ENCODE data around the gene GADD45A. TPM values are rescaled to one million over a fixed set of nuclear protein-coding genes. Genes with fewer than 3 reads are reported as not detected.

Gene GADD45A
- total and polyA plus RNA-seq, 9 of the 15 experiments (the other 6 are each of a cell fraction or from before 2014, with no cell fraction given): 21.3 to 156 (median 62.1) TPM

GRCh38 chr1:67684526-67685066 is 405 bp upstream of the GADD45A start:
- H3K27ac ChIP-seq (ENCODE audit: extremely low read depth, low read depth, low read length): peak overlapping the region; percentile 87
- peak overlapping the region; percentile 86 for H3K4me2 ChIP-seq (ENCODE audit: insufficient read depth, low read length)
- ATAC-seq (no peak), DNase-seq (ENCODE audit: extremely low read depth in 1 of 4, low spot score in 3 of 4) (no peak), FAIRE-seq (no peak)
- peaks cover 52% of the 10 kb centered on the region for H3K79me2 ChIP-seq (ENCODE audit: control insufficient read depth, insufficient read depth, low read length)
- ChIA-PET POLR2A (interaction anchor here (0.7 to 6.3 kb wide), 42 partner anchors 8 to 255 kb away, joined by 3 to 62 read pairs (median 4); partner anchors contain the start of gene SERBP1), CTCF (ENCODE audit: low intra/inter-chr PET ratio) (no interaction called here)
- in situ Hi-C loops (cut with MboI): no loop called here
- H3K9me3 ChIP-seq (replicated peaks; ENCODE audit: control insufficient read depth, insufficient read depth, low read depth, low read length): no peaks in the 10 kb centered on the region
- H3K36me3 ChIP-seq (ENCODE audit: control insufficient read depth, insufficient read depth, low read length): peaks cover 35% of the 10 kb centered on the region
- WGBS (ENCODE audit: insufficient coverage, low coverage, missing lambda C conversion rate): 0% methylated on average over 20 of the region's 20 CpGs
- TSS peak; percentile 89 for BruUV-seq (replicated peaks)
- peak overlapping the region; percentile 79 to 90; a peak in 3 of 4 replicates for H3K9ac ChIP-seq (ENCODE audit: insufficient read depth in 1 of 2, low read depth in 2 of 2, low read length in 2 of 2)
- H3K9me1 ChIP-seq (ENCODE audit: control insufficient read depth, insufficient read depth, low read length): no peaks in the 10 kb centered on the region
- intact Hi-C loops (cut with micrococcal nuclease): loop anchor here (1.0 to 10.0 kb wide), 4 partner anchors 38 to 752 kb away; partner anchors contain the start of gene SERBP1
- peak overlapping the region; percentile 82 for H2AFZ ChIP-seq (ENCODE audit: low read depth, low read length)
- H4K20me1 ChIP-seq (replicated peaks; ENCODE audit: control insufficient read depth, insufficient read depth, low read length): 0 out of 2 replicates have a peak, but pooled peaks cover 3% of the 10 kb centered on the region
- H3K4me3 ChIP-seq: peak overlapping the region; percentile 93
- no peaks in the 10 kb centered on the region for H3K27me3 ChIP-seq (ENCODE audit: control insufficient read depth in 2 of 2, insufficient read depth in 2 of 2, low read length in 2 of 2)
- H3K4me1 ChIP-seq (replicated peaks in 1 of 2; ENCODE audit: control insufficient read depth in 2 of 2, insufficient read depth in 2 of 2, low read length in 2 of 2): peaks cover 18 to 28% of the 10 kb centered on the region in 2 experiments; a peak in 4 of 5 replicates
- TF ChIP-seq ZNF408 (CRISPR knock-in tag; IDR thresholded peaks at IDR 0.05; ENCODE audit: low read depth) (no peak), FOSL1 (tag; conservative IDR thresholded peaks at IDR 0.05) (no peak), MCM7 (IDR thresholded peaks at IDR 0.05) (no peak), ATF6 (CRISPR knock-in tag; IDR thresholded peaks at IDR 0.05) (no peak), HDAC2 (IDR thresholded peaks at IDR 0.05) (no peak), CHD4 (IDR thresholded peaks at IDR 0.05; ENCODE audit: insufficient read depth, insufficient replicate concordance, low read depth, low read length, poor library complexity, severe bottlenecking) (peak; percentile 21), FIP1L1 (IDR thresholded peaks at IDR 0.05; ENCODE audit: low read depth, low read length, poor library complexity, severe bottlenecking) (no peak), ZNF717 (CRISPR knock-in tag; IDR thresholded peaks at IDR 0.05) (no peak), MBD1 (CRISPR knock-in tag; IDR thresholded peaks at IDR 0.05) (no peak), HNRNPUL1 (IDR thresholded peaks at IDR 0.05; ENCODE audit: low read length) (no peak), MLLT1 (IDR thresholded peaks at IDR 0.05) (0 out of 4 replicates have a peak, but pooled peaks have one; percentile 6 to 68), KAT2B (IDR thresholded peaks at IDR 0.05; ENCODE audit: low read depth, low read length) (no peak)
